ENCODE data around the gene VWA5B2.

Gene VWA5B2

GRCh38 chr3:184290331-184290730 lies 60.9 kb downstream of the VWA5B2 start:
- Histone ChIP-seq H3K4me2 (ENCODE audit: low read depth, low read length, poor library complexity, severe bottlenecking) (no peak overlapping the region), H3K9me3 (ENCODE audit: insufficient read depth, low read length) (no peaks in the 10 kb centered on the region), H3K9ac (ENCODE audit: low read length) (no peak overlapping the region), H2AFZ (ENCODE audit: low read depth, low read length, severe bottlenecking) (no peak overlapping the region), H3K4me3 (ENCODE audit: insufficient read depth, low read length, poor library complexity, severe bottlenecking) (no peak overlapping the region), H3F3A (ENCODE audit: insufficient read depth) (no peaks in the 10 kb centered on the region), H3K27ac (ENCODE audit: low read depth, low read length) (no peak overlapping the region), H4K20me1 (ENCODE audit: low read depth, low read length) (no peaks in the 10 kb centered on the region), H3K9me2 (replicated peaks; ENCODE audit: insufficient read depth, low read length) (no peaks in the 10 kb centered on the region), H3K27me3 (ENCODE audit: low read length) (no peaks in the 10 kb centered on the region), H3K36me3 (ENCODE audit: low read length) (no peaks in the 10 kb centered on the region), H3K79me2 (ENCODE audit: insufficient read depth, low read length) (no peaks in the 10 kb centered on the region)
- no peak for TF ChIP-seq CTCF (IDR thresholded peaks at IDR 0.05; ENCODE audit: insufficient read depth, low read length, poor library complexity, severe bottlenecking)
- no peak for TF ChIP-seq EZH2phosphoT487 (conservative IDR thresholded peaks at IDR 0.05; ENCODE audit: low read length)

GRCh38 chr3:184291044-184291737 lies 61.8 kb downstream of the VWA5B2 start:
- Histone ChIP-seq H3K9me2 (replicated peaks; ENCODE audit: insufficient read depth, low read length) (no peaks in the 10 kb centered on the region), H2AFZ (ENCODE audit: low read depth, low read length, severe bottlenecking) (no peak overlapping the region), H3K4me3 (ENCODE audit: insufficient read depth, low read length, poor library complexity, severe bottlenecking) (no peak overlapping the region), H3K27me3 (ENCODE audit: low read length) (no peaks in the 10 kb centered on the region), H3F3A (ENCODE audit: insufficient read depth) (no peaks in the 10 kb centered on the region), H3K27ac (ENCODE audit: low read depth, low read length) (no peak overlapping the region), H3K4me2 (ENCODE audit: low read depth, low read length, poor library complexity, severe bottlenecking) (no peak overlapping the region), H3K9ac (ENCODE audit: low read length) (no peak overlapping the region), H3K79me2 (ENCODE audit: insufficient read depth, low read length) (no peaks in the 10 kb centered on the region), H3K9me3 (ENCODE audit: insufficient read depth, low read length) (no peaks in the 10 kb centered on the region), H4K20me1 (ENCODE audit: low read depth, low read length) (no peaks in the 10 kb centered on the region), H3K36me3 (ENCODE audit: low read length) (no peaks in the 10 kb centered on the region)
- TF ChIP-seq CTCF (IDR thresholded peaks at IDR 0.05; ENCODE audit: insufficient read depth, low read length, poor library complexity, severe bottlenecking) (no peak), EZH2phosphoT487 (conservative IDR thresholded peaks at IDR 0.05; ENCODE audit: low read length) (no peak)
